A375 (cell line): Measurements from ENCODE around the gene PDZK1IP1. TPM values are rescaled to one million over a fixed set of nuclear protein-coding genes. Genes with fewer than 3 reads are reported as not detected.

ENCODE experiments used
- total RNA-seq: library from RNA; depleted of rRNA; stranded (reverse); fragments of >200 nt; shearing (Covaris generic); gene quantifications from 2 replicates; pipeline ENCODE4 v1.2.3, GENCODE V29; 2014; rRNA removed

The PDZK1IP1 gene
- total RNA-seq: not detected in 2 replicates

GRCh38 chr1:47189844-47190508 is at the start of gene PDZK1IP1:
TSS of gene PDZK1IP1 (minus strand) at chr1:47190036. CDS start at chr1:47189932, 104 bp downstream.

GRCh38 chr1:47232187-47232874 is 42.5 kb upstream of the PDZK1IP1 start, which contains the start of gene TAL1:
TSS of gene TAL1 (minus strand) at chr1:47232225. CDS start at chr1:47225888, 6,337 bp downstream.

GRCh38 chr1:47137198-47137597 is 52.6 kb downstream of the PDZK1IP1 start, which contains the start of gene CYP4A22:
TSS of gene CYP4A22 (plus strand) at chr1:47137441. CDS start at chr1:47137486, 45 bp downstream.

Other genes with a start within 250 kb of the PDZK1IP1 start
- gene CYP4A11, start 248.6 kb downstream of the PDZK1IP1 start, total RNA-seq: not detected in 2 replicates
- 1.3 TPM in 2 replicates for gene CYP4X1, start 166.4 kb downstream of the PDZK1IP1 start, total RNA-seq
- not detected in 2 replicates for gene CYP4Z1, start 122.8 kb downstream of the PDZK1IP1 start, total RNA-seq
- not detected in 2 replicates for gene CYP4A22, start 52.6 kb downstream of the PDZK1IP1 start, total RNA-seq
- gene TAL1, start 42.2 kb upstream of the PDZK1IP1 start, total RNA-seq: 0.04 and 0.05 TPM in 2 replicates
- 19.9 TPM in 2 replicates for gene STIL, start 124.1 kb upstream of the PDZK1IP1 start, total RNA-seq
- gene CMPK1, start 143.8 kb upstream of the PDZK1IP1 start, total RNA-seq: 70.5 and 75.9 TPM in 2 replicates
- not detected in 2 replicates for gene FOXE3, start 226.2 kb upstream of the PDZK1IP1 start, total RNA-seq
- 1.7 and 3.0 TPM in 2 replicates for gene FOXD2, start 248.0 kb upstream of the PDZK1IP1 start, total RNA-seq